ENCODE results near the gene SMG9.

GRCh38 chr19:43747557-43748204 lies 7.1 kb downstream of the SMG9 start:
- TF ChIP-seq MAX (IDR thresholded peaks at IDR 0.05) = no peak
- no peak for TF ChIP-seq ELF4 (CRISPR knock-in tag; IDR thresholded peaks at IDR 0.05; ENCODE audit: borderline replicate concordance)
- no peak for TF ChIP-seq ZFYVE20 (CRISPR knock-in tag; IDR thresholded peaks at IDR 0.05; ENCODE audit: borderline replicate concordance, low read depth)
- TF ChIP-seq RXRA (CRISPR knock-in tag; IDR thresholded peaks at IDR 0.05) = no peak
- TF ChIP-seq ZNF142 (CRISPR knock-in tag; IDR thresholded peaks at IDR 0.05) = no peak
- no peak for TF ChIP-seq ZNF331 (CRISPR knock-in tag; IDR thresholded peaks at IDR 0.05)
- TF ChIP-seq ZNF260 (CRISPR knock-in tag; IDR thresholded peaks at IDR 0.05; ENCODE audit: borderline replicate concordance, low read depth) = no peak
- TF ChIP-seq ZSCAN9 (CRISPR knock-in tag; IDR thresholded peaks at IDR 0.05; ENCODE audit: borderline replicate concordance) = no peak
- no peak for TF ChIP-seq MYNN (CRISPR knock-in tag; IDR thresholded peaks at IDR 0.05; ENCODE audit: low read depth)
- no peak for TF ChIP-seq MAZ (IDR thresholded peaks at IDR 0.05; ENCODE audit: borderline replicate concordance, low read depth, low read length)
- TF ChIP-seq MAZ (CRISPR knock-in tag; IDR thresholded peaks at IDR 0.05; ENCODE audit: low read depth) = no peak
- no peak for TF ChIP-seq ZNF780A (CRISPR knock-in tag; IDR thresholded peaks at IDR 0.05)
- TF ChIP-seq ATF2 (CRISPR knock-in tag; IDR thresholded peaks at IDR 0.05) = no peak
- TF ChIP-seq ZNF274 (CRISPR knock-in tag; IDR thresholded peaks at IDR 0.05) = no peak
- TF ChIP-seq CTCF (CRISPR knock-in tag; IDR thresholded peaks at IDR 0.05) = no peak

All from HepG2 (cell line).